Kidney epithelial cell (primary cell): ENCODE measurements around the gene EMC6. TPM values are rescaled to one million over a fixed set of nuclear protein-coding genes. Genes with fewer than 3 reads are reported as not detected.

ENCODE experiments used
- DNase-seq: peaks from one replicate; pipeline ENCODE4 v3.0.0-alpha.2; 2010; ENCODE audit warnings: low read depth
- H3K27me3 ChIP-seq: 2 replicates; pipeline ENCODE4 v1.6.0; 2011; ENCODE audit warnings: low read length; ENCODE audit not compliant: control insufficient read depth, insufficient read depth
- H3K36me3 ChIP-seq: 2 replicates; pipeline ENCODE4 v1.5.1; 2011; ENCODE audit warnings: low read length; ENCODE audit not compliant: control insufficient read depth, insufficient read depth
- H3K4me3 ChIP-seq: 2 replicates; pipeline ENCODE4 v1.5.1; 2011; ENCODE audit warnings: low read depth, mild to moderate bottlenecking, control low read depth, low read length
- total RNA-seq: library from RNA; depleted of rRNA; stranded (reverse); fragments of >200 nt; gene quantifications from 2 replicates; pipeline ENCODE4 v1.2.3, GENCODE V29; 2015
- TF ChIP-seq, protein P1 (sequence below): IDR thresholded peaks from 2 replicates; pipeline ENCODE4 v1.5.1; 2011; ENCODE audit warnings: mild to moderate bottlenecking, moderate library complexity, low read length, control low read depth, inconsistent platforms; ENCODE audit not compliant: insufficient read depth, poor library complexity, severe bottlenecking

Gene EMC6
- total RNA-seq, 1 donor from 2014 or later = 30.0 TPM

DNA sequence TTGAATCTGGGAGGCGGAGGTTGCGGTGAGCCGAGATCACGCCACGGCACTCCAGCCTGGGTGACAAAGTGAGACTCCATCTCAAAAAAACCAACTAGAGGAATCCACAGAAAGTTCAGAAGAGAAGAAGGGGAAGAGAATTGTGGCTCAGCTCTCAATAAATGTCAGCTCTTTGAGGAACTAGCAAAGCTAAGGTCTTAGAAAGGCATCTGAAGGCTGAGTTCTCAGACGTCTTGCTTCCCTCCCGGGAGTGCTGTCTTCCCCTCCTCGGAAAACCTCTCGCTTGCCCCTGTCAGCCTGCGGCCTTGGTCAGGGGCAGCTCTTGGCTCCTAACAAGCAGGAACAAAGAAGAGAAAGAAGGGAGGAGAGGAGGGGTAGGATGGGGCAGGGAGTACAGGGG is 37.8 kb upstream of the EMC6 start:
- H3K4me3 ChIP-seq = no peak overlapping the region
- TF ChIP-seq, protein P1, sequence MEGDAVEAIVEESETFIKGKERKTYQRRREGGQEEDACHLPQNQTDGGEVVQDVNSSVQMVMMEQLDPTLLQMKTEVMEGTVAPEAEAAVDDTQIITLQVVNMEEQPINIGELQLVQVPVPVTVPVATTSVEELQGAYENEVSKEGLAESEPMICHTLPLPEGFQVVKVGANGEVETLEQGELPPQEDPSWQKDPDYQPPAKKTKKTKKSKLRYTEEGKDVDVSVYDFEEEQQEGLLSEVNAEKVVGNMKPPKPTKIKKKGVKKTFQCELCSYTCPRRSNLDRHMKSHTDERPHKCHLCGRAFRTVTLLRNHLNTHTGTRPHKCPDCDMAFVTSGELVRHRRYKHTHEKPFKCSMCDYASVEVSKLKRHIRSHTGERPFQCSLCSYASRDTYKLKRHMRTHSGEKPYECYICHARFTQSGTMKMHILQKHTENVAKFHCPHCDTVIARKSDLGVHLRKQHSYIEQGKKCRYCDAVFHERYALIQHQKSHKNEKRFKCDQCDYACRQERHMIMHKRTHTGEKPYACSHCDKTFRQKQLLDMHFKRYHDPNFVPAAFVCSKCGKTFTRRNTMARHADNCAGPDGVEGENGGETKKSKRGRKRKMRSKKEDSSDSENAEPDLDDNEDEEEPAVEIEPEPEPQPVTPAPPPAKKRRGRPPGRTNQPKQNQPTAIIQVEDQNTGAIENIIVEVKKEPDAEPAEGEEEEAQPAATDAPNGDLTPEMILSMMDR = no peak
- no peak for DNase-seq
- no peaks in the 10 kb centered on the region for H3K36me3 ChIP-seq
- no peaks in the 10 kb centered on the region for H3K27me3 ChIP-seq

DNA sequence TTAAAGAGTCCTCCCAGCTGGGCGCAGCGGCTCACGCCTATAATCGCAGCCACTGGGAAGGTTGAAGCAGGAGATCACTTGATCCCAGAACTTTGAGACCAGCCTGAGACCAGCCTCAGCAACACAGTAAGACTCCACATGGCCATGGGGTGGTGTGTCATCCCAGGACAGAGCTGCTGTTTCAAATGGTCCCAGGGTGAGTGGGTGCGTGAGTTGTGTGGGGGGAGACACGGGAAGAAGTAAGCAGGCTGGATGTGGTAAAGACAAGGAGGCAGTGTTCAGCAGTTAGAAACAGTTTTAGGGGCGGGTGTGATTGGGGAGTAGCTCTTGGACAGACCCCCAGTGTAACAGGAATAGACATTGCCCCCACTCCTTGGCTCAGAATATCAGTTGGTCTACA is 36.3 kb upstream of the EMC6 start:
- Histone ChIP-seq H3K36me3 (no peaks in the 10 kb centered on the region), H3K4me3 (no peak overlapping the region)
- TF ChIP-seq, protein P1 = no peak

GRCh38 chr17:3635474-3636153 is 33.0 kb upstream of the EMC6 start:
- TF ChIP-seq, protein P1 = no peak

More for the DNA sequence above, 36.3 kb upstream of the EMC6 start:
- H3K27me3 ChIP-seq = no peaks in the 10 kb centered on the region
- no peak for DNase-seq

GRCh38 chr17:3636154-3636907 is 32.3 kb upstream of the EMC6 start, which contains the start of the genes CTNS and SHPK:
Gene CTNS (plus strand): TSS chr17:3636760. CDS start chr17:3640207, 3,447 bp downstream.
Gene SHPK (minus strand): TSS chr17:3636250. CDS start chr17:3636219, 31 bp downstream.
- Histone ChIP-seq H3K4me3 (peak within 1 kb of the TSS; percentile 97), H3K27me3 (no peaks in the 10 kb centered on the region), H3K36me3 (peaks cover 1% of the 10 kb centered on the region)
- TF ChIP-seq, protein P1 = no peak
- DNase-seq = peak; percentile 89

More at GRCh38 chr17:3635474-3636153, 33.0 kb upstream of the EMC6 start:
- Histone ChIP-seq H3K27me3 (no peaks in the 10 kb centered on the region), H3K36me3 (peaks cover 1% of the 10 kb centered on the region), H3K4me3 (peak overlapping the region; percentile 97)
- no peak for DNase-seq

- TF ChIP-seq, protein P1 = no peak
- Histone ChIP-seq H3K36me3 (peaks cover 1% of the 10 kb centered on the region), H3K27me3 (no peaks in the 10 kb centered on the region), H3K4me3 (peak overlapping the region; percentile 97)
- DNase-seq = no peak
Measured at GRCh38 chr17:3636908-3637373, 31.7 kb upstream of the EMC6 start.
